ENCODE data around the gene GAL3ST1. TPM values are rescaled to one million over a fixed set of nuclear protein-coding genes. Genes with fewer than 3 reads are reported as not detected.
A peak's percentile ranks its signal among the peaks of the same experiment; 100 is the strongest.

Gene GAL3ST1
- total RNA-seq, 4 donors from 2014 or later, result 5.6 to 24.2 (median 8.7) TPM

GRCh38 chr22:30607939-30608338 lies 33.5 kb upstream of the GAL3ST1 start:
- no peaks in the 10 kb centered on the region for H3K27me3 ChIP-seq
- H3K36me3 ChIP-seq, result no peaks in the 10 kb centered on the region
- H3K9me3 ChIP-seq, result no peaks in the 10 kb centered on the region
- peak overlapping the region in 1 of 4 donors; percentile 67 for H3K4me3 ChIP-seq
- peaks cover 36 to 62% (median 44%) of the 10 kb centered on the region in 4 donors for H3K4me1 ChIP-seq
- H3K27ac ChIP-seq, result peak overlapping the region; percentile 80 to 90 (median 86)
- DNase-seq, result no peak
- no peak for TF ChIP-seq EP300 (IDR thresholded peaks at IDR 0.05; ENCODE audit: low read depth)
- TF ChIP-seq POLR2A (IDR thresholded peaks at IDR 0.05), result no peak
- no peak for TF ChIP-seq CTCF (IDR thresholded peaks at IDR 0.05)
- no peak for TF ChIP-seq POLR2AphosphoS5 (IDR thresholded peaks at IDR 0.05)
- intact Hi-C loops (cut with DNase I; ENCODE audit: low total_unique reads), result no loop called here
- WGBS, 2 donors (ENCODE audit: low coverage in 1 of 2), result 76 to 79% methylated on average over 3 to 7 of the region's 7 CpGs
- in situ Hi-C loops (cut with MboI; ENCODE audit: low pct_ligation_motif_present in 1 of 4, low pct_unique_long_range_greater_than_20kb in 1 of 4, low sequenced_read_pairs in 3 of 4), result no loop called here

- in situ Hi-C loops (cut with MboI; ENCODE audit: low pct_ligation_motif_present in 1 of 4, low pct_unique_long_range_greater_than_20kb in 1 of 4, low sequenced_read_pairs in 3 of 4), result no loop called here
- H3K27me3 ChIP-seq, result no peaks in the 10 kb centered on the region
- no peaks in the 10 kb centered on the region for H3K36me3 ChIP-seq
- TF ChIP-seq POLR2A (IDR thresholded peaks at IDR 0.05), result no peak
- intact Hi-C loops (cut with DNase I; ENCODE audit: low total_unique reads), result no loop called here
- peaks cover 36 to 62% (median 44%) of the 10 kb centered on the region in 4 donors for H3K4me1 ChIP-seq
- H3K27ac ChIP-seq, result peak overlapping the region; percentile 80 to 90 (median 86)
- no peak for DNase-seq
- H3K4me3 ChIP-seq, result peak overlapping the region; percentile 39 to 67 (median 54)
- H3K9me3 ChIP-seq, result no peaks in the 10 kb centered on the region
- WGBS, 2 donors (ENCODE audit: low coverage in 1 of 2), result 78 to 82% methylated on average over 5 to 7 of the region's 7 CpGs
These were observed 33.0 kb upstream of the GAL3ST1 start for GRCh38 chr22:30607300-30607930.

- Histone ChIP-seq H3K27ac (peak within 1 kb of the TSS; percentile 80 to 90 (median 86)), H3K36me3 (no peaks in the 10 kb centered on the region), H3K9me3 (no peaks in the 10 kb centered on the region), H3K27me3 (no peaks in the 10 kb centered on the region), H3K4me1 (peaks cover 36 to 68% (median 47%) of the 10 kb centered on the region in 4 donors), H3K4me3 (peak within 1 kb of the TSS; percentile 39 to 67 (median 54))
- intact Hi-C loops (cut with DNase I; ENCODE audit: low total_unique reads), result no loop called here
- in situ Hi-C loops (cut with MboI; ENCODE audit: low pct_ligation_motif_present in 1 of 4, low pct_unique_long_range_greater_than_20kb in 1 of 4, low sequenced_read_pairs in 3 of 4), result no loop called here
- peak; percentile 86 for DNase-seq
- TF ChIP-seq EP300 (IDR thresholded peaks at IDR 0.05; ENCODE audit: low read depth) (no peak), POLR2AphosphoS5 (IDR thresholded peaks at IDR 0.05) (peak; percentile 31 to 55 (median 44)), POLR2A (IDR thresholded peaks at IDR 0.05) (peak; percentile 65), CTCF (IDR thresholded peaks at IDR 0.05) (peak in 2 of 5 experiments; percentile 23 to 36)
- WGBS, 2 donors (ENCODE audit: low coverage in 1 of 2), result 0 to 3% methylated on average over 2 to 24 of the region's 24 CpGs
These were observed 32.2 kb upstream of the GAL3ST1 start, which contains the start of gene TCN2 for GRCh38 chr22:30606455-30607299. Gene TCN2, plus strand, starts transcription at chr22:30607174. Its CDS starts 158 bp downstream, at chr22:30607332.

GRCh38 chr22:30605449-30606110 lies 31.1 kb upstream of the GAL3ST1 start:
- Histone ChIP-seq H3K4me1 (peaks cover 36 to 76% (median 53%) of the 10 kb centered on the region in 4 donors), H3K4me3 (peak overlapping the region in 3 of 4 donors; percentile 39 to 67 (median 44)), H3K27ac (peak overlapping the region; percentile 80 to 90 (median 86)), H3K36me3 (no peaks in the 10 kb centered on the region), H3K27me3 (no peaks in the 10 kb centered on the region), H3K9me3 (no peaks in the 10 kb centered on the region)
- TF ChIP-seq POLR2A (IDR thresholded peaks at IDR 0.05) (no peak), POLR2AphosphoS5 (IDR thresholded peaks at IDR 0.05) (no peak), EP300 (IDR thresholded peaks at IDR 0.05; ENCODE audit: low read depth) (no peak), CTCF (IDR thresholded peaks at IDR 0.05) (peak; percentile 71 to 86 (median 82))
- intact Hi-C loops (cut with DNase I; ENCODE audit: low total_unique reads), result no loop called here
- DNase-seq, result peak; percentile 78
- WGBS, 2 donors (ENCODE audit: low coverage in 1 of 2), result 0 to 24% methylated on average over 1 to 9 of the region's 9 CpGs
- in situ Hi-C loops (cut with MboI; ENCODE audit: low pct_ligation_motif_present in 1 of 4, low pct_unique_long_range_greater_than_20kb in 1 of 4, low sequenced_read_pairs in 3 of 4), result no loop called here

All from transverse colon (tissue), 4 donors.